ENCODE results near the gene HLA-E. TPM values are rescaled to one million over a fixed set of nuclear protein-coding genes. Genes with fewer than 3 reads are reported as not detected.

The HLA-E gene
- total and polyA plus RNA-seq, 4 experiments from 2014 or later, result 1,097 to 3,541 (median 1,781) TPM

- Mint-ChIP-seq H3K9me3 (peaks cover 0 to 2% (median 0%) of the 10 kb centered on the region in 8 donors), H3K36me3 (peaks cover 0 to 3% of the 10 kb centered on the region in 2 donors), H3K27ac (peak overlapping the region; percentile 85 to 99 (median 95)), H3K4me1 (peaks cover 25 to 45% (median 35%) of the 10 kb centered on the region in 4 donors), H3K27me3 (no peaks in the 10 kb centered on the region), H3K4me3 (peak overlapping the region; percentile 82 to 96 (median 92))
- Histone ChIP-seq H3K27me3 (ENCODE audit: insufficient read depth, low read length) (no peaks in the 10 kb centered on the region), H3K4me3 (ENCODE audit: low read length in 2 of 2) (no peak overlapping the region), H3K27ac (ENCODE audit: low read depth, low read length) (peak overlapping the region; percentile 32), H3K9me3 (ENCODE audit: control insufficient read depth in 1 of 2, low read length in 2 of 2) (no peaks in the 10 kb centered on the region), H3K36me3 (ENCODE audit: insufficient read depth, low read length) (no peaks in the 10 kb centered on the region), H3K4me1 (ENCODE audit: insufficient read depth, low read length) (peaks cover 37% of the 10 kb centered on the region)
- intact Hi-C loops (cut with micrococcal nuclease), result loop anchor here (2.0 kb wide), 1 partner anchor 25 kb away; no protein-coding TSS in a partner anchor
- ChIA-PET CTCF (ENCODE audit: partially characterized antibody) (interaction anchor here (0.8 to 5.2 kb wide), 14 partner anchors 9 to 202 kb away, joined by 3 to 131 read pairs (median 10); no protein-coding TSS in a partner anchor), POLR2A (ENCODE audit: partially characterized antibody) (interaction anchor here (1.0 to 10.7 kb wide), 7 partner anchors 8 to 50 kb away, joined by 5 to 346 read pairs (median 26); no protein-coding TSS in a partner anchor)
- DNase-seq, result peak in 4 of 5 donors; percentile 31 to 52 (median 50)
These were observed 44.4 kb downstream of the HLA-E start for GRCh38 chr6:30533460-30534294.

- POLR2A ChIA-PET (ENCODE audit: partially characterized antibody), result interaction anchor here (1.2 to 14.0 kb wide), 2 partner anchors 18 to 44 kb away, joined by 5 to 255 read pairs; no protein-coding TSS in a partner anchor
- DNase-seq, result no peak
- no peak overlapping the region for H3K4me3 ChIP-seq (ENCODE audit: low read length in 2 of 2)
- peaks cover 20 to 35% (median 21%) of the 10 kb centered on the region in 4 donors for H3K4me1 Mint-ChIP-seq
- intact Hi-C loops (cut with micrococcal nuclease), result no loop called here
- H3K4me1 ChIP-seq (ENCODE audit: insufficient read depth, low read length), result peaks cover 19% of the 10 kb centered on the region
- H3K9me3 Mint-ChIP-seq, result no peaks in the 10 kb centered on the region
- no peaks in the 10 kb centered on the region for H3K9me3 ChIP-seq (ENCODE audit: control insufficient read depth in 1 of 2, low read length in 2 of 2)
- H3K4me3 Mint-ChIP-seq, result peak overlapping the region in 1 of 8 donors; percentile 15
- H3K36me3 ChIP-seq (ENCODE audit: insufficient read depth, low read length), result no peaks in the 10 kb centered on the region
- H3K36me3 Mint-ChIP-seq, result peaks cover 0 to 2% of the 10 kb centered on the region in 2 donors
- CTCF ChIA-PET (ENCODE audit: partially characterized antibody), result interaction anchor here (1.5 to 21.7 kb wide), 4 partner anchors 17 to 59 kb away, joined by 3 to 416 read pairs (median 162); partner anchors contain the start of genes GNL1 and PRR3
- H3K27me3 ChIP-seq (ENCODE audit: insufficient read depth, low read length), result no peaks in the 10 kb centered on the region
- peak overlapping the region in 1 of 7 donors; percentile 19 for H3K27ac Mint-ChIP-seq
- no peak overlapping the region for H3K27ac ChIP-seq (ENCODE audit: low read depth, low read length)
- H3K27me3 Mint-ChIP-seq, result no peaks in the 10 kb centered on the region
These were observed 48.6 kb downstream of the HLA-E start for GRCh38 chr6:30537931-30538330.

GRCh38 chr6:30541515-30542403, 52.5 kb downstream of the HLA-E start:
- Histone ChIP-seq H3K27ac (ENCODE audit: low read depth, low read length) (peak overlapping the region; percentile 46), H3K36me3 (ENCODE audit: insufficient read depth, low read length) (peaks cover 10% of the 10 kb centered on the region), H3K27me3 (ENCODE audit: insufficient read depth, low read length) (no peaks in the 10 kb centered on the region), H3K4me1 (ENCODE audit: insufficient read depth, low read length) (peaks cover 37% of the 10 kb centered on the region), H3K4me3 (ENCODE audit: low read length in 2 of 2) (peak overlapping the region; percentile 39 to 60), H3K9me3 (ENCODE audit: control insufficient read depth in 1 of 2, low read length in 2 of 2) (no peaks in the 10 kb centered on the region)
- Mint-ChIP-seq H3K4me1 (peaks cover 31 to 44% (median 31%) of the 10 kb centered on the region in 4 donors), H3K9me3 (no peaks in the 10 kb centered on the region), H3K4me3 (peak overlapping the region; percentile 84 to 94 (median 90)), H3K27me3 (no peaks in the 10 kb centered on the region), H3K27ac (peak overlapping the region; percentile 79 to 99 (median 95)), H3K36me3 (peaks cover 7 to 12% of the 10 kb centered on the region in 2 donors)
- POLR2A ChIA-PET (ENCODE audit: partially characterized antibody), result interaction anchor here (0.5 to 14.0 kb wide), 34 partner anchors 9 to 1008 kb away, joined by 3 to 255 read pairs (median 6); partner anchors contain the start of genes ABCF1, DHX16, GNL1 and MRPS18B
- CTCF ChIA-PET (ENCODE audit: partially characterized antibody), result interaction anchor here (0.6 to 21.7 kb wide), 46 partner anchors 10 to 544 kb away, joined by 3 to 416 read pairs (median 7); partner anchors contain the start of genes ABCF1, DHX16, GNL1 and PRR3
- peak; percentile 81 to 83 (median 82) for DNase-seq
- intact Hi-C loops (cut with micrococcal nuclease), result loop anchor here (1.0 to 5.0 kb wide), 8 partner anchors 15 to 545 kb away; partner anchors contain the start of genes ABCF1, DHX16 and GNL1

GRCh38 chr6:30542404-30542725, 53.1 kb downstream of the HLA-E start:
- Histone ChIP-seq H3K4me3 (ENCODE audit: low read length in 2 of 2) (peak overlapping the region; percentile 39 to 60), H3K9me3 (ENCODE audit: control insufficient read depth in 1 of 2, low read length in 2 of 2) (no peaks in the 10 kb centered on the region), H3K36me3 (ENCODE audit: insufficient read depth, low read length) (peaks cover 11% of the 10 kb centered on the region), H3K27me3 (ENCODE audit: insufficient read depth, low read length) (no peaks in the 10 kb centered on the region), H3K4me1 (ENCODE audit: insufficient read depth, low read length) (peaks cover 37% of the 10 kb centered on the region), H3K27ac (ENCODE audit: low read depth, low read length) (peak overlapping the region; percentile 46)
- Mint-ChIP-seq H3K9me3 (no peaks in the 10 kb centered on the region), H3K36me3 (peaks cover 7 to 13% of the 10 kb centered on the region in 2 donors), H3K4me1 (peaks cover 31 to 44% (median 31%) of the 10 kb centered on the region in 4 donors), H3K27me3 (no peaks in the 10 kb centered on the region), H3K27ac (peak overlapping the region; percentile 79 to 99 (median 95)), H3K4me3 (peak overlapping the region; percentile 84 to 94 (median 90))
- intact Hi-C loops (cut with micrococcal nuclease), result loop anchor here (1.0 to 5.0 kb wide), 2 partner anchors 14 to 335 kb away; partner anchors contain the start of gene GNL1
- peak; percentile 54 to 72 (median 59) for DNase-seq
- ChIA-PET POLR2A (ENCODE audit: partially characterized antibody) (interaction anchor here (0.7 to 14.0 kb wide), 26 partner anchors 10 to 190 kb away, joined by 3 to 255 read pairs (median 13); partner anchors contain the start of genes ABCF1, DHX16, GNL1 and MRPS18B), CTCF (ENCODE audit: partially characterized antibody) (interaction anchor here (0.7 to 21.7 kb wide), 32 partner anchors 11 to 287 kb away, joined by 3 to 416 read pairs (median 10); partner anchors contain the start of genes ABCF1, DHX16, GNL1 and PRR3)

- POLR2A ChIA-PET (ENCODE audit: partially characterized antibody), result interaction anchor here (1.2 to 14.0 kb wide), 21 partner anchors 11 to 190 kb away, joined by 3 to 255 read pairs (median 18); partner anchors contain the start of genes ABCF1, DHX16, GNL1 and MRPS18B
- intact Hi-C loops (cut with micrococcal nuclease), result loop anchor here (1.0 to 5.0 kb wide), 2 partner anchors 13 to 334 kb away; partner anchors contain the start of gene GNL1
- Mint-ChIP-seq H3K4me3 (peak overlapping the region; percentile 84 to 94 (median 90)), H3K4me1 (peaks cover 31 to 41% (median 31%) of the 10 kb centered on the region in 4 donors), H3K9me3 (no peaks in the 10 kb centered on the region), H3K36me3 (peaks cover 7 to 16% of the 10 kb centered on the region in 2 donors), H3K27ac (peak overlapping the region; percentile 79 to 99 (median 95)), H3K27me3 (no peaks in the 10 kb centered on the region)
- peaks cover 37% of the 10 kb centered on the region for H3K4me1 ChIP-seq (ENCODE audit: insufficient read depth, low read length)
- H3K9me3 ChIP-seq (ENCODE audit: control insufficient read depth in 1 of 2, low read length in 2 of 2), result no peaks in the 10 kb centered on the region
- CTCF ChIA-PET (ENCODE audit: partially characterized antibody), result interaction anchor here (0.7 to 21.7 kb wide), 30 partner anchors 7 to 198 kb away, joined by 3 to 416 read pairs (median 12); partner anchors contain the start of genes ABCF1, GNL1 and PRR3
- H3K36me3 ChIP-seq (ENCODE audit: insufficient read depth, low read length), result peaks cover 11% of the 10 kb centered on the region
- peak overlapping the region in 1 of 2 donors; percentile 60 for H3K4me3 ChIP-seq (ENCODE audit: low read length in 2 of 2)
- H3K27ac ChIP-seq (ENCODE audit: low read depth, low read length), result peak overlapping the region; percentile 46
- no peaks in the 10 kb centered on the region for H3K27me3 ChIP-seq (ENCODE audit: insufficient read depth, low read length)
- no peak for DNase-seq
These were observed 53.6 kb downstream of the HLA-E start for GRCh38 chr6:30542915-30543314.

Measured in CD4-positive, alpha-beta memory T cell (primary cell).